Neutrophil (primary cell): ENCODE measurements around the gene OSGIN1.

Experiments
- H3K27ac ChIP-seq: fragments of 200-600 bp; sonication (generic); 2 replicates; pipeline ENCODE4 v1.5.1; 2016; ENCODE audit warnings: mild to moderate bottlenecking, moderate library complexity
- H3K27me3 ChIP-seq: fragments of 200-600 bp; sonication (generic); 2 replicates; pipeline ENCODE4 v1.6.0; 2016; ENCODE audit warnings: mild to moderate bottlenecking
- H3K36me3 ChIP-seq: fragments of 200-600 bp; sonication (generic); 2 replicates; pipeline ENCODE4 v1.5.1; 2017
- H3K4me1 ChIP-seq, 2 experiments: fragments of 200-600 bp in 1 of 2; sonication (generic) in 1 of 2; 1 replicate in 1 of 2; 2 replicates in 1 of 2; pipeline versions ENCODE4 v1.5.1 to v1.6.1; 2013 to 2016; ENCODE audit warnings: low read depth in 1 of 2, low read length in 1 of 2, mild to moderate bottlenecking in 1 of 2, moderate library complexity in 1 of 2; ENCODE audit not compliant: control insufficient read depth in 1 of 2, insufficient read depth in 1 of 2
- H3K4me3 ChIP-seq, 2 experiments: fragments of 200-600 bp in 1 of 2; sonication (generic) in 1 of 2; 1 replicate in 1 of 2; 2 replicates in 1 of 2; pipeline ENCODE4 v1.5.1; 2013 to 2016; ENCODE audit warnings: low read depth in 1 of 2, low read length in 1 of 2, mild to moderate bottlenecking in 1 of 2, moderate library complexity in 1 of 2
- H3K9me3 ChIP-seq: fragments of 200-600 bp; sonication (generic); 2 replicates; pipeline ENCODE4 v1.5.1; 2016
- CTCF ChIP-seq: fragments of 200-600 bp; sonication (generic); IDR thresholded peaks from 2 replicates; pipeline ENCODE4 v1.5.1; 2016; ENCODE audit warnings: antibody characterized with exemption

Gene OSGIN1

DNA sequence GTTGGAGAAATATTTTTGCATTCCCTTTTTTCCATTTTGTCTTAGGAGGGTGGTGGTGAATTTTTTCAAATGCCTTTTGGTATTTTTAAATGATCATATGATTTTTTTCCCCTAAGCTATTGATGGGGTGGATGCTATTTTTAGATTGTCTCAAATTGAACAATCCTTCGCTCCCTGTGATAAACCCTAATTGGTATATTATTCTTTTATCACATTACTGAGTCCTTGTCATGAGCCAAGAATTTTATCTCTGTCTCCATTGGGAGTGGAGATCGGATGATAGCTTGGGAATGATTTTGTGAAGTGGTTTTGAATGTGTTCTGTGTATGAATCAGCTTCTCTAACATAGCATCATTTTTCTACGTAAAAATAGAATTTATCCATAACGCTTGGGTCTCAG, 30.5 kb downstream of the OSGIN1 start:
- no peaks in the 10 kb centered on the region for H3K9me3 ChIP-seq
- TF ChIP-seq CTCF: no peak
- H3K4me1 ChIP-seq: no peaks in the 10 kb centered on the region
- H3K4me3 ChIP-seq: no peak overlapping the region
- H3K27me3 ChIP-seq: peaks cover 31% of the 10 kb centered on the region
- H3K36me3 ChIP-seq: no peaks in the 10 kb centered on the region
- no peak overlapping the region for H3K27ac ChIP-seq

DNA sequence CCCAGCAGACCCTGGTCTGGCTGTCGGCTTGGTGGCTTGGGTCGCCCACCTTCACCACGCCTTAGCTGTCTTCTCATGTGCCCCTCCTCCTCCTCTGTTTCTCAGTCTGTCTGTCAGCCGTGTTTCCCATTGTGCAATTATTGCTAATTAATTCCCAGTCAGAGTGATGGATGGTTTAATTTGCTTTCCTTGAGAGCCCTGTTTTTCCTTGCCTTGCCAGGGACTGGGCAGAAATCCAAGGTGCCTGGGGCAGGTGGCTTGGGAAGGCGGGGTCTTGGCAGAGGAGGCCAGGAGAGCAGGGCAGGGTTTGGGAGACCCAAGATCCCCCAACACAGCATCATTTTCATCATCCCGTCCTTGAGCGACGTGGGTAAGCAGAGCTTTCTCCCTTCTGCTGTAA, 36.3 kb downstream of the OSGIN1 start:
- H3K36me3 ChIP-seq: no peaks in the 10 kb centered on the region
- no peak overlapping the region for H3K27ac ChIP-seq
- H3K9me3 ChIP-seq: no peaks in the 10 kb centered on the region
- no peak overlapping the region for H3K4me3 ChIP-seq
- H3K4me1 ChIP-seq: peaks cover 17 to 20% of the 10 kb centered on the region in 2 experiments
- TF ChIP-seq CTCF: no peak
- peaks cover 47% of the 10 kb centered on the region for H3K27me3 ChIP-seq

DNA sequence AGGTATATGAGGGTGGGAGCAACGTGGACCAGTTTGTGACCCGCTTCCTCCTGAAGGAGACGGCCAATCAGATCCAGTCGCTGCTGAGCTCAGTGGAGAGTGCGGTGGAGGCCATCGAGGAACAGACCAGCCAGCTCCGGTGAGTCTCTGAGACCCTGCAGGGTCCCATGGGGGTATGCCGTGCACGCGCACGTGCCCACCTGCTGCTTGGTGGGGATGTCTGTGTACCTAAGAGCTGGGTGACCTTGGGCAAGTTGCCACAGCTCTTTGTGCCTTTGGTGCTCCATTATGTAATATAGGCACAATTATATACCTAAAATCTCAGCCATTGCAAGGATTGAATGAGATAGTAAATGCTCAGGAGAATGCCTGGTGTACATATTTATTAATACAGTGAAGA, 37.5 kb downstream of the OSGIN1 start:
- Histone ChIP-seq H3K27me3 (peaks cover 47% of the 10 kb centered on the region), H3K27ac (no peak overlapping the region), H3K36me3 (no peaks in the 10 kb centered on the region), H3K4me1 (peaks cover 29 to 32% of the 10 kb centered on the region in 2 experiments), H3K9me3 (no peaks in the 10 kb centered on the region), H3K4me3 (no peak overlapping the region)
- no peak for TF ChIP-seq CTCF

DNA sequence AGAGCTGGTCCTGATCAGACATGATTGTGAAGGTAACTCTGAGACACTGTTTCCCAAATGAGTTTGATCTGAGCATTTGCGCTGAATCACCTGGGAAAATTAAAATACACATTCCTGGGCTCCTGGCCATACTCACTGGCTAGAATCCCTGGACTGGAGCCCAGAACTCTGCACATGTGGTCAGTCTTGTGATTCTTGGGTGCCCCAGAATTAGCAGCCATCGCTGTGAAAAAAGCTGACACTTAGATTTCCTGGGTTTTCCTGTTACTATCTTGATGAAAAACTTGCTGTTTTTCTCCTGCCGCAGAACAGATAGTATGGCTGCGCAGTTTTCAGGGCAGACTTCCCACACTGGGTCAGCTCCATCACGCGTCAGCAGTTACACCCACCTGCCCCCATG, 39.6 kb downstream of the OSGIN1 start:
- no peak overlapping the region for H3K4me3 ChIP-seq
- H3K27me3 ChIP-seq: peaks cover 44% of the 10 kb centered on the region
- peak overlapping the region; percentile 98 for H3K27ac ChIP-seq
- peaks cover 38 to 41% of the 10 kb centered on the region in 2 experiments for H3K4me1 ChIP-seq
- H3K9me3 ChIP-seq: no peaks in the 10 kb centered on the region
- TF ChIP-seq CTCF: no peak
- H3K36me3 ChIP-seq: no peaks in the 10 kb centered on the region

GRCh38 chr16:83994087-83994486, 41.0 kb downstream of the OSGIN1 start:
- H3K9me3 ChIP-seq: no peaks in the 10 kb centered on the region
- no peak for TF ChIP-seq CTCF
- peak overlapping the region; percentile 98 for H3K27ac ChIP-seq
- peak overlapping the region; percentile 41 to 45 for H3K4me3 ChIP-seq
- H3K4me1 ChIP-seq: peaks cover 38 to 41% of the 10 kb centered on the region in 2 experiments
- H3K36me3 ChIP-seq: no peaks in the 10 kb centered on the region
- H3K27me3 ChIP-seq: peaks cover 40% of the 10 kb centered on the region

DNA sequence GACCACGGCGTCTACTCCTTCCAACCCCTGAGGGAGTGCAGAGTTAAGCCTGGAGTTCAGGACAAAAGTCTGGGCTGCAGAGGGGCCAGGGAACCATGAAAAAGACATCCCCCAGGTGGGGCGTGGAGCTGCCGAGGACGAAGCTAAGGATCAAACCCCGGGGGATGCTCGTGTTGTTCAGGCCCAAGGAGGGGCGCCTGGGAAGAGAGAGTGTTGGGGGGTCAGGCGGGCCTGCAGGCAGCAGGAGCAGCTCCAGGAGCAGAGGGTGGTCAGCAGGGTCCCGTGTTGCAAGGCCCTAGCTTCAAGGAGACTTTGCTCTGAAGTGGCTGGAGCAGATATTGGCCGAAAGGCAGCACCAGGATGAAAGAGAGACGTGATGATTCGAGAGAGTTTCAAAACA, 41.7 kb downstream of the OSGIN1 start:
- peak; percentile 22 for TF ChIP-seq CTCF
- Histone ChIP-seq H3K4me1 (peaks cover 38 to 41% of the 10 kb centered on the region in 2 experiments), H3K27me3 (peaks cover 40% of the 10 kb centered on the region), H3K9me3 (no peaks in the 10 kb centered on the region), H3K27ac (peak overlapping the region; percentile 98), H3K36me3 (no peaks in the 10 kb centered on the region), H3K4me3 (peak overlapping the region; percentile 41 to 45)
